Pons (tissue), 1 donor: ENCODE measurements around the gene TOP2B.

Experiments used
- DNase-seq: peaks from one replicate; pipeline ENCODE4 v3.0.0-alpha.2; 2016; ENCODE audit warnings: low spot score

Gene TOP2B

DNA sequence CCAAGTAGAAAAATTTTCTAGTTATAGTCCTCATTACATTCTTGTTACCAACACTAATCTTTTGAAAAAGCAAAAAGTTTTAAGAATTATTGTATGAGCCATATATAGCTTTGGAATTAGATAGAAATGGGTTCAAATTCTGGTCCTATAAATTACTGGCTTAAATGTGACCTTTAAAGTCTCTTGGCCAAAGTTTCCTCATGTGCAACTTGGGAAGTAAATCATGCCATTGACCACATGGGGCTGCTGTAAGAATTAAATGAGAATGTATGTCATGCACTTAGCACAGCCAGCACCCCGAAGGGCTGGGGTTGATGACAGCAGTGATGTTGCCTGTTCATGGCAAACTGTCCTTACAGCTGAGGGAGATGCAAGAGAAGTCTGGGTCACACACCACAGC, 108.3 kb downstream of the TOP2B start:
- DNase-seq = no peak

DNA sequence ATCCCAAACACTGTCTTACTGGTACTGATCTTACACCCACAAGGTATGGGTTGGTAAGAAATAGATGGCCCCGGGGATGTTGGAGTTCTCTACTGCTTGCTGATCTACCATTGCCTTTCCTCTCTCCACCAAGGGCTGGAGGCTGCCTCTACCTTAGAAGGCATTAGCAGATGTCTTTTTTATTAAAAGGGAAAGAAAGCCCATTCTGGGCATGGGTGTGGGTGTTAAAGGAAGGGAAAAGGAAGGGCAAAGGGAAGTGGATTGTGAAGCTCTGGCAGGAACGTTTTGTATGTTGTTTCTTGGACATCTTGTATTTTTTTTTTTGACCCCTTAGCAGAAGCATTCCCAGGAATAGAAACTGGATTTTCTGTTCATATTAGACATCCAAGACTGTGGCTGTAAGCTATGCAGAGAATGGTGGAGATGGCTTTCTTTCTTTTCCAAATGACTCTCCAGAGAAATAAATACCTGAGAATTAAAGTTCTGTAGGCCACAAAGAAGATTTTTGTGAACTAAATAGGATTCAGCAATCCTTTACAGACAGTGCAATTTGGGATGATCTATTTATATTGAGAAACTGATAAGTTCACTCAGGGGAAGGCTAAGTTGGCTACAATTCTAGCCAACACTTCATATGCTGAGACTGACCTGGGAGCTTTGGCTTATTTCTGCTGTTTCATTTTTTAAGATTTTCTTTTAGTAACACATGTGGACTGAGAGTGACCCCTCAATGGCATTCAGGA, 108.8 kb downstream of the TOP2B start:
- DNase-seq = no peak

DNA sequence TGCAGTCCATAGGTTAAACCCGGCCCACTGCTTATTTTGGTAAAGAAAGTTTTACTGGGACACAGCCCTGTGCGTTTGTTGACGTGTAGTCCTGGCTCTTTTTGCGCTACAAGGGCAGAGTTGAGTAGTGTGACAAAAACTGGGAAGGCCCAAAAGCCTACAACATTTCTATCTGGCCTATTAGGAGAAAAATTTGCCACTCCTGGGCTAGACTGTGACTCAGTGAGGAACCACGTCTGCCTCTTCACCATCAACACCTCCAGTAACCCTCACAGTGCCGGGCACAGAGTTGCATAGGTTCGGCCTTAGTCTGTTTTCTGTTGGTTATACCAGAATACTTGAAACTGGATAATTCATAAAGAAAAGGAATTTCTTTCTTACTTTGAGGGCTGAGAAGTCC, 110.3 kb downstream of the TOP2B start:
- DNase-seq = no peak

DNA sequence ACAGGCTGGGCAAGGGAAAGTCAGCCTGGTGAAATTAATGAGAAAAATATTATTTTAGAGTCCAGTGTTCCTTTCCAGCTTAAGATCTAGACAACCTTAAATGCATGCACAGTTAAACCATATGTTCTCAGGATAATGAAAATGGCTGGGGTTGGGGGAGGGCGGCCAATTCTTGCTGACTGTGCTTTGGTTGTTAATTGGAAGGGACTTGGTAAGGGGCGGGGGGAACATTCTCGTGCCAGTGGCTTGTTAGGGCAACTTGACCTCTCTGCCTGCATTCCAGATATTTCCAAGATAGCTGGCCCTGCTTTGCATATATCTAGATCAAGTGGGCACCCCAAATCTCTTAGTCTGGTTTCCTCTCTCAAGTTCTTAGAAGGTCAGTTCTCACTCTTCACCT, 112.5 kb downstream of the TOP2B start:
- DNase-seq = no peak

DNA sequence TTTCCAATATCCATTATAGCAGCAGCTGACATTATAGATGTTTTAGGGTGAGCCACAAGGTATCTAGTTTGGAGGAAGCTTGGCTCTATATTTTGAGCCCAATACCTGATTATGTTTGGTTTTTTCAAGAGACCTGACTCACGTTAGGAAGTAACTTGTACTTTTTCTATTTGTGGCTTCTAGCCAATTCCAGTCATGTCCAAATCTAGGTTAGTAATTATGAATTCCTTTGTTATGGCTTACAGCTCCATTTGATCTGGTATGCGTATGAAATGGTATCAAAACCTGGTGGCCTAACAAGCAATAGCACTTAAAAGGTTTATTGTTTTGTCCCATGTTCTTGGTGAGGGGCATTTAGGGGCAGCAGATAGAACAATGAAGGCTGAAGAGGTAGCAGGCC, 115.9 kb downstream of the TOP2B start:
- DNase-seq = no peak

DNA sequence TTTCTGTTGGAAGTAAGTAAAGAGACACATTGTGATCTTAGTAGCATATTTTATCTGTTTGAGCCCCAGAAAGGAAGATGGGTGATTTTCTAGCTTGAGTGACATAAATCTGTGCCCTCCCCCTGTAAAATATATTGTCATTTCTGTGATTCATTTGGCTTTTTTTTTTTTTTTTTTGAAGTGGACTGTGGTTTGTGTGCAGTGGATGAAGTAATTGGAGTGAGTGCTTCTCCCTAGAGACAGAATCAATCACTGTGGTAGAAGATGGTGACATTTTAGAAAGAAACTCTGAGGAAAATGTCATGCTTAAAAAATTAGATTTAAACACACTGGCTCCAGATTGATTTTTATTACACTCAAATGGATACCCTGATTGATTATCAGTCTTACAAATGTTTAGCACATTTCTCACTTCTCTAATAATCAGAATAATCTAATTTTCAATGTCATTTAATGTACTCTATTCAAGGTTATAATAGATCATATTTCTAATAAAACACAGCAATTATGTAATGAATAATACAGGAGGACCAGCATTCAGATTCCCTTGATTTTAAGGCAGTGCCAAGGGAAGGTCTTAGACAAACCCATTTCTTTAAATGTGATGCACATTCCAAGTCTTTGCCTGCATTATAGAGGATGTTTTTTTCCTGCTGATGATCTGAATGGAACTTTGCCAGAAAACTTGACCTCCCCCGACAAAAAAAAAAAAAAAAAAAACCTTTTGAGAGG, 116.6 kb downstream of the TOP2B start:
- DNase-seq = no peak
